Trophoblast cell (in vitro differentiated cells and primary cell): ENCODE measurements around the gene XPO6.

ENCODE experiments used
- DNase-seq, 2 donors: peaks; one replicate each; pipeline ENCODE4 v3.0.0-alpha.2; 2016
- H2AFZ ChIP-seq: 2 replicates; pipeline ENCODE4 v1.6.1; 2013; ENCODE audit warnings: low read length, moderate library complexity, mild to moderate bottlenecking; ENCODE audit not compliant: insufficient read depth, poor library complexity
- H2AK5ac ChIP-seq: 2 replicates; pipeline ENCODE4 v1.6.1; 2013; ENCODE audit warnings: mild to moderate bottlenecking, low read length
- H2BK120ac ChIP-seq: 2 replicates; pipeline ENCODE4 v1.6.1; 2013; ENCODE audit warnings: low read length, mild to moderate bottlenecking, moderate library complexity; ENCODE audit not compliant: insufficient read depth, poor library complexity
- H2BK12ac ChIP-seq: 2 replicates; pipeline ENCODE4 v1.6.1; 2013; ENCODE audit warnings: mild to moderate bottlenecking, low read length, moderate library complexity
- H2BK5ac ChIP-seq: 2 replicates; pipeline ENCODE4 v1.6.1; 2013; ENCODE audit warnings: low read length, low read depth, moderate library complexity, mild to moderate bottlenecking; ENCODE audit not compliant: poor library complexity
- H3K14ac ChIP-seq: 2 replicates; pipeline ENCODE4 v1.6.1; 2013; ENCODE audit warnings: mild to moderate bottlenecking, low read length
- H3K18ac ChIP-seq: 2 replicates; pipeline ENCODE4 v1.6.1; 2013; ENCODE audit warnings: mild to moderate bottlenecking, low read length
- H3K23ac ChIP-seq: 2 replicates; pipeline ENCODE4 v1.6.1; 2013; ENCODE audit warnings: low read length
- H3K27ac ChIP-seq: 2 replicates; pipeline ENCODE4 v1.5.1; 2013; ENCODE audit warnings: low read depth, mild to moderate bottlenecking, inconsistent platforms, low read length, moderate library complexity
- H3K27me3 ChIP-seq: 2 replicates; pipeline ENCODE4 v1.6.1; 2013; ENCODE audit warnings: inconsistent platforms, mild to moderate bottlenecking, low read length, moderate library complexity; ENCODE audit not compliant: insufficient read depth
- H3K36me3 ChIP-seq, 2 experiments: 1 replicate in 1 of 2; 2 replicates in 1 of 2; pipeline ENCODE4 v1.6.1; 2013; ENCODE audit warnings: low read length in 2 of 2, mild to moderate bottlenecking in 2 of 2, moderate library complexity in 1 of 2; ENCODE audit not compliant: insufficient read depth in 2 of 2, control insufficient read depth in 1 of 2
- H3K4ac ChIP-seq: 2 replicates; pipeline ENCODE4 v1.6.1; 2013; ENCODE audit warnings: low read depth, mild to moderate bottlenecking, low read length, moderate library complexity
- H3K4me1 ChIP-seq, 2 experiments: 1 replicate in 1 of 2; 2 replicates in 1 of 2; pipeline ENCODE4 v1.6.1; 2013; ENCODE audit warnings: low read length in 2 of 2, mild to moderate bottlenecking in 2 of 2, moderate library complexity in 1 of 2; ENCODE audit not compliant: insufficient read depth in 2 of 2, control insufficient read depth in 1 of 2
- H3K4me2 ChIP-seq: 2 replicates; pipeline ENCODE4 v1.6.1; 2013; ENCODE audit warnings: inconsistent platforms, mild to moderate bottlenecking, low read length, moderate library complexity
- H3K4me3 ChIP-seq: 2 replicates; pipeline ENCODE4 v1.5.1; 2013; ENCODE audit warnings: mild to moderate bottlenecking, low read depth, low read length, inconsistent platforms
- H3K79me1 ChIP-seq: one replicate; pipeline ENCODE4 v1.6.1; 2013; ENCODE audit warnings: low read length
- H3K79me2 ChIP-seq: 2 replicates; pipeline ENCODE4 v1.6.1; 2013; ENCODE audit warnings: low read length, mild to moderate bottlenecking; ENCODE audit not compliant: control insufficient read depth, insufficient read depth, poor library complexity
- H3K9ac ChIP-seq: 2 replicates; pipeline ENCODE4 v1.6.1; 2013; ENCODE audit warnings: mild to moderate bottlenecking, low read length
- H3K9me3 ChIP-seq: 2 replicates; pipeline ENCODE4 v1.6.1; 2013; ENCODE audit warnings: low read depth, mild to moderate bottlenecking, control low read depth, inconsistent platforms, low read length; ENCODE audit not compliant: insufficient read depth
- H4K12ac ChIP-seq: 2 replicates; pipeline ENCODE4 v1.6.1; 2013; ENCODE audit warnings: low read depth, mild to moderate bottlenecking, low read length, moderate library complexity
- H4K8ac ChIP-seq: 2 replicates; pipeline ENCODE4 v1.6.1; 2013; ENCODE audit warnings: low read depth, mild to moderate bottlenecking, low read length, moderate library complexity
- H4K91ac ChIP-seq: one replicate; pipeline ENCODE4 v1.6.1; 2013; ENCODE audit warnings: low read depth, mild to moderate bottlenecking, low read length, moderate library complexity
- WGBS: extraction: QIAGEN DNeasy Blood & Tissue Kit; methylation state at CpG from one replicate; pipeline ENCODE4 v1.1.7; 2013; ENCODE audit warnings: missing lambda C conversion rate; ENCODE audit not compliant: insufficient read length, insufficient coverage; ENCODE audit errors: extremely low coverage; 5-methylcytosine and 5-hydroxymethylcytosine counted together

Gene XPO6

GRCh38 chr16:28218109-28218508 lies 6.3 kb upstream of the XPO6 start:
- Histone ChIP-seq H3K18ac (no peak overlapping the region), H3K36me3 (no peaks in the 10 kb centered on the region), H3K9ac (no peak overlapping the region), H2BK120ac (no peak overlapping the region), H3K4me1 (no peaks in the 10 kb centered on the region), H4K8ac (no peak overlapping the region), H3K14ac (no peak overlapping the region), H3K4me3 (no peak overlapping the region), H3K9me3 (peaks cover 2% of the 10 kb centered on the region), H2BK5ac (no peak overlapping the region), H3K23ac (no peak overlapping the region), H4K91ac (no peak overlapping the region), H3K4me2 (no peak overlapping the region), H3K79me2 (no peaks in the 10 kb centered on the region), H3K79me1 (no peaks in the 10 kb centered on the region), H4K12ac (no peak overlapping the region), H3K4ac (no peak overlapping the region), H3K27ac (no peak overlapping the region), H2BK12ac (no peak overlapping the region), H2AFZ (no peak overlapping the region), H2AK5ac (no peak overlapping the region), H3K27me3 (no peaks in the 10 kb centered on the region)
- WGBS, result no CpG with 5 or more reads among the region's 4 CpGs
- peak; percentile 54 to 70 for DNase-seq

GRCh38 chr16:28217326-28217725 lies 5.6 kb upstream of the XPO6 start:
- Histone ChIP-seq H2AFZ (no peak overlapping the region), H3K4me1 (peaks cover 3 to 4% of the 10 kb centered on the region in 2 experiments), H3K18ac (no peak overlapping the region), H3K36me3 (no peaks in the 10 kb centered on the region), H3K4me3 (no peak overlapping the region), H4K8ac (no peak overlapping the region), H2BK120ac (no peak overlapping the region), H2BK5ac (no peak overlapping the region), H3K9me3 (peaks cover 2% of the 10 kb centered on the region), H3K4me2 (no peak overlapping the region), H2BK12ac (no peak overlapping the region), H3K79me2 (no peaks in the 10 kb centered on the region), H3K14ac (no peak overlapping the region), H4K91ac (no peak overlapping the region), H3K27me3 (no peaks in the 10 kb centered on the region), H3K4ac (no peak overlapping the region), H3K27ac (no peak overlapping the region), H3K23ac (no peak overlapping the region), H2AK5ac (no peak overlapping the region), H3K79me1 (peaks cover under 1% of the 10 kb centered on the region), H3K9ac (no peak overlapping the region), H4K12ac (no peak overlapping the region)
- WGBS, result no CpG with 5 or more reads among the region's 4 CpGs
- DNase-seq, result no peak

- Histone ChIP-seq H3K79me2 (peaks cover 10% of the 10 kb centered on the region), H2BK12ac (no peak overlapping the region), H3K14ac (no peak overlapping the region), H3K79me1 (peaks cover 10% of the 10 kb centered on the region), H2AFZ (no peak overlapping the region), H3K27ac (no peak overlapping the region), H3K18ac (no peak overlapping the region), H3K23ac (no peak overlapping the region), H3K9ac (no peak overlapping the region), H3K27me3 (no peaks in the 10 kb centered on the region), H3K4me1 (peaks cover 7 to 12% of the 10 kb centered on the region in 2 experiments), H3K4ac (no peak overlapping the region), H3K4me3 (no peak overlapping the region), H4K91ac (no peak overlapping the region), H3K4me2 (no peak overlapping the region), H3K36me3 (peaks cover 0 to 6% of the 10 kb centered on the region in 2 experiments), H4K12ac (no peak overlapping the region), H3K9me3 (no peaks in the 10 kb centered on the region), H2BK5ac (no peak overlapping the region), H4K8ac (no peak overlapping the region), H2BK120ac (no peak overlapping the region), H2AK5ac (no peak overlapping the region)
- DNase-seq, result no peak
- no CpG with 5 or more reads among the region's 3 CpGs for WGBS
These were observed 1.6 kb upstream of the XPO6 start for GRCh38 chr16:28213396-28213795.

GRCh38 chr16:28212532-28212873 lies 738 bp upstream of the XPO6 start:
- peak overlapping the region; percentile 99 for H2AFZ ChIP-seq
- no peaks in the 10 kb centered on the region for H3K9me3 ChIP-seq
- H2AK5ac ChIP-seq, result no peak overlapping the region
- H3K4me2 ChIP-seq, result peak overlapping the region; percentile 78
- H3K14ac ChIP-seq, result peak overlapping the region; percentile 66
- H3K4ac ChIP-seq, result peak overlapping the region; percentile 49
- WGBS, result no CpG with 5 or more reads among the region's 4 CpGs
- peak overlapping the region; percentile 76 for H2BK120ac ChIP-seq
- peak; percentile 62 to 76 for DNase-seq
- no peak overlapping the region for H3K4me3 ChIP-seq
- peak overlapping the region; percentile 43 for H3K27ac ChIP-seq
- H3K18ac ChIP-seq, result no peak overlapping the region
- H3K79me1 ChIP-seq, result peaks cover 10% of the 10 kb centered on the region
- peak overlapping the region; percentile 98 for H4K8ac ChIP-seq
- H4K12ac ChIP-seq, result peak overlapping the region; percentile 76
- H3K79me2 ChIP-seq, result peaks cover 10% of the 10 kb centered on the region
- no peak overlapping the region for H2BK5ac ChIP-seq
- H3K27me3 ChIP-seq, result no peaks in the 10 kb centered on the region
- H3K9ac ChIP-seq, result no peak overlapping the region
- H2BK12ac ChIP-seq, result no peak overlapping the region
- peaks cover 2 to 8% of the 10 kb centered on the region in 2 experiments for H3K36me3 ChIP-seq
- H4K91ac ChIP-seq, result peak overlapping the region; percentile 72
- no peak overlapping the region for H3K23ac ChIP-seq
- peaks cover 7 to 12% of the 10 kb centered on the region in 2 experiments for H3K4me1 ChIP-seq
